Spleen (tissue), 11 donors: ENCODE results near the gene COL5A1. TPM values are rescaled to one million over a fixed set of nuclear protein-coding genes. Genes with fewer than 3 reads are reported as not detected.

Experiments
- DNase-seq: peaks from one replicate; pipeline ENCODE4 v3.0.0-alpha.2; 2020
- H3K27ac ChIP-seq, 8 donors: fragments of 200-600 bp; sonication (generic) in 7 of 8; 1 replicate in 4 of 8; 2 replicates in 4 of 8; pipeline versions ENCODE4 v1.5.0 to v1.8.0; 2016 to 2021; ENCODE audit warnings: inconsistent platforms in 4 of 8, mild to moderate bottlenecking in 4 of 8, moderate library complexity in 1 of 8
- H3K27me3 ChIP-seq, 7 donors: fragments of 200-600 bp; sonication (generic) in 6 of 7; replicated peaks in 1 of 7; 1 replicate in 4 of 7; 2 replicates in 3 of 7; pipeline versions ENCODE4 v1.5.0 to v1.8.0; 2016 to 2021; ENCODE audit warnings: inconsistent platforms in 3 of 7, mild to moderate bottlenecking in 1 of 7
- H3K36me3 ChIP-seq, 6 donors: fragments of 200-600 bp; sonication (generic) in 5 of 6; 1 replicate in 4 of 6; 2 replicates in 2 of 6; pipeline versions ENCODE4 v1.5.0 to v1.8.0; 2016 to 2021; ENCODE audit warnings: inconsistent platforms in 2 of 6
- H3K4me1 ChIP-seq, 6 donors: fragments of 200-600 bp; sonication (generic) in 5 of 6; 1 replicate in 3 of 6; 2 replicates in 3 of 6; pipeline versions ENCODE4 v1.5.0 to v1.8.0; 2016 to 2021; ENCODE audit warnings: inconsistent platforms in 3 of 6
- H3K4me3 ChIP-seq, 8 donors: fragments of 200-600 bp; sonication (generic) in 7 of 8; 1 replicate in 4 of 8; 2 replicates in 4 of 8; pipeline versions ENCODE4 v1.5.0 to v1.8.0; 2016 to 2021; ENCODE audit warnings: inconsistent platforms in 4 of 8, mild to moderate bottlenecking in 4 of 8, moderate library complexity in 2 of 8
- H3K9me3 ChIP-seq, 8 donors: fragments of 200-600 bp; sonication (generic) in 7 of 8; 1 replicate in 4 of 8; 2 replicates in 4 of 8; pipeline versions ENCODE4 v1.5.0 to v1.8.0; 2016 to 2021; ENCODE audit warnings: inconsistent platforms in 4 of 8
- POLR2A ChIP-seq, 3 donors: fragments of 450-650 bp; IDR thresholded peaks; one replicate each; pipeline ENCODE4 v1.5.1; 2017; ENCODE audit warnings: antibody characterized with exemption in 3 of 3, mild to moderate bottlenecking in 1 of 3
- POLR2AphosphoS5 ChIP-seq, 3 donors: sonication (generic); formaldehyde crosslinking; IDR thresholded peaks; one replicate each; pipeline ENCODE4 v1.5.1; 2017; ENCODE audit warnings: antibody characterized with exemption in 3 of 3
- WGBS, 5 donors: extraction: QIAGEN DNeasy Blood & Tissue Kit in 3 of 5; methylation state at CpG; one replicate each; pipeline versions ENCODE4 v1.1.5 to v1.1.7; 2013 to 2018; 5-methylcytosine and 5-hydroxymethylcytosine counted together
- intact Hi-C: fragments of 100-400 bp; cut with DNase I; formaldehyde crosslinking; loops from one replicate; pipeline ENCODE4 v1.15.0; 2023; ENCODE audit warnings: low total_unique reads
- polyA plus RNA-seq, 3 donors: library from polyadenylated mRNA; stranded (reverse); fragments of 200-250 nt; gene quantifications; one replicate each; pipeline ENCODE4 v1.2.1, GENCODE V29; 2013
- total RNA-seq, 7 donors: library from RNA; depleted of rRNA in 3 of 7; stranded (reverse); fragments of >200 nt in 3 of 7; fragmentation: NEBNext Ultra II Directional in 4 of 7; extraction: Animal tissue kit (Norgen Biotek cat#: 25700) in 4 of 7; gene quantifications; one replicate each; pipeline versions ENCODE4 v1.1.0 to v1.2.1, GENCODE V29; 2016 to 2021
- TF ChIP-seq, protein P1 (sequence below), 11 experiments: fragments of 200-600 bp in 7 of 11; fragments of 450-650 bp in 4 of 11; sonication (generic) in 4 of 11; IDR thresholded peaks in 8 of 11; conservative IDR thresholded peaks in 3 of 11; 1 replicate in 7 of 11; 2 replicates in 4 of 11; pipeline versions ENCODE4 v1.4.0 to v1.8.0; 2016 to 2021; ENCODE audit warnings: antibody characterized with exemption in 11 of 11, inconsistent platforms in 4 of 11, mild to moderate bottlenecking in 1 of 11
- donor health status: healthy with polysubstance abuse.
- donor health status: DM: no; HTN: no; CAD: no; lungs with moderate emphysema.
- donor health status: DM: no; HTN: no; CAD: no.
- donor health status: Bipolar disorder and iron deficiency.
- donor health status: healthy.
- donor health status: DM: no; HTN: no; CAD: no.
- donor health status: DM: yes; HTN: yes; CAD: no.

COL5A1 gene
- total and polyA plus RNA-seq, 10 donors, result 2.6 to 50.6 (median 23.7) TPM

DNA sequence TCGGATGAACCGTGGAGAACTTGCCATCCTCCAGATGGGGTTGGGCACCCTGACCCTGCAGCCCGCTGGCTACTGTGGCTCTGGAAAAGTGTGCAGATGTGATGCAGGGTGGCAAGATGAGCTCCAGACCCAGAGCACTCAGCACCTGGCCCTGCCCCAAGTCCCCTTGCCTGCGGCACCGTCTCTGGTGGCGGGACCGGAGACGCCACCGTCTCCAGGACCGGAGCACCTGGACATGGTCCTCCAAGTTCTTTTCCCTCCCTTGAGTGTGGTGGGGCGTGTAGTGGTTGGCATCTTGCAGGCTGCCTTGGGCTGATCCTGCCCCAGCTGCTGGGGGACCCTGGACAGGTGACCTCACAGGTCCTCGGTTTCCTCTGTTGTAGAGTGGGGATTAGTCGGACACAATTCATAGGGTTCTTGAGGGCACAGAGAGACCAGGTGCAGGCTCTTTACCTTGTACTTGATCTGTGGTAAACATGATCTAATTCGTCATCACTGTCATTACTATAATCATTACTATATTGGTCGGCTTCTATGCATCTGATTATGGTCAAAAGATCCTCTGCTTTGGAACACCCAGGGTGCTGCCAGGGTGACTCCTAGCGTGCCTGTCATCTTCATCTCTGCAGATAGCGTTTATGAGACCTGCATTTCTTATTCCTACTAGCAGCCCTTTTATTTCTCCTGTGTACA lies 83.5 kb downstream of the COL5A1 start:
- no peaks in the 10 kb centered on the region for H3K9me3 ChIP-seq
- no peak overlapping the region for H3K4me3 ChIP-seq
- TF ChIP-seq, protein P1, sequence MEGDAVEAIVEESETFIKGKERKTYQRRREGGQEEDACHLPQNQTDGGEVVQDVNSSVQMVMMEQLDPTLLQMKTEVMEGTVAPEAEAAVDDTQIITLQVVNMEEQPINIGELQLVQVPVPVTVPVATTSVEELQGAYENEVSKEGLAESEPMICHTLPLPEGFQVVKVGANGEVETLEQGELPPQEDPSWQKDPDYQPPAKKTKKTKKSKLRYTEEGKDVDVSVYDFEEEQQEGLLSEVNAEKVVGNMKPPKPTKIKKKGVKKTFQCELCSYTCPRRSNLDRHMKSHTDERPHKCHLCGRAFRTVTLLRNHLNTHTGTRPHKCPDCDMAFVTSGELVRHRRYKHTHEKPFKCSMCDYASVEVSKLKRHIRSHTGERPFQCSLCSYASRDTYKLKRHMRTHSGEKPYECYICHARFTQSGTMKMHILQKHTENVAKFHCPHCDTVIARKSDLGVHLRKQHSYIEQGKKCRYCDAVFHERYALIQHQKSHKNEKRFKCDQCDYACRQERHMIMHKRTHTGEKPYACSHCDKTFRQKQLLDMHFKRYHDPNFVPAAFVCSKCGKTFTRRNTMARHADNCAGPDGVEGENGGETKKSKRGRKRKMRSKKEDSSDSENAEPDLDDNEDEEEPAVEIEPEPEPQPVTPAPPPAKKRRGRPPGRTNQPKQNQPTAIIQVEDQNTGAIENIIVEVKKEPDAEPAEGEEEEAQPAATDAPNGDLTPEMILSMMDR (IDR thresholded peaks at IDR 0.05 in 8 of 11, conservative IDR thresholded peaks at IDR 0.05 in 3 of 11), result no peak
- TF ChIP-seq POLR2AphosphoS5 (IDR thresholded peaks at IDR 0.05), result no peak
- TF ChIP-seq POLR2A (IDR thresholded peaks at IDR 0.05), result no peak
- intact Hi-C loops, result no loop called here
- DNase-seq, result no peak
- peaks cover 0 to 8% (median 0%) of the 10 kb centered on the region in 6 donors for H3K36me3 ChIP-seq
- WGBS, 5 donors, result 75 to 83% (median 80%) methylated on average over 14 to 17 of the region's 17 CpGs
- H3K27ac ChIP-seq, result no peak overlapping the region
- H3K27me3 ChIP-seq, result peaks cover 0 to 39% (median 0%) of the 10 kb centered on the region in 7 donors
- H3K4me1 ChIP-seq, result peaks cover 0 to 28% (median 0%) of the 10 kb centered on the region in 6 donors

DNA sequence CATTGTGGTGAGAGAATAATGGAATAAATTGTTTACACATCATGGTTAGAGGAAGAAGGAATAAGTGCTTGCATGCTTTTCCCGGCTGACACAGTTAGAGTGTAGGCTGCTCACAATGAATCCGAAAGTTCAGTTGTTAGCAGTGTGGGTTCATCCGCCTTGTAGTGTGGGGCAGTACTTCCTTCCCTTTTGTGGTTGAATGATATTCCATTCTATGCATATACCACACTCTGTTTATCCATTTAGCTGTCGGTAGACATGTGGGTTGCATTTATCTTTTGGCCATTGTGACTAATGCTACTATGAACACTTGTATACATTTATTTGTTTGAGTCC lies 84.0 kb downstream of the COL5A1 start:
- no peak for DNase-seq
- 15 to 35% (median 21%) methylated on average over 4 of the region's 4 CpGs for WGBS, 5 donors
- Histone ChIP-seq H3K36me3 (peaks cover 0 to 8% (median 0%) of the 10 kb centered on the region in 6 donors), H3K27ac (no peak overlapping the region), H3K4me3 (no peak overlapping the region), H3K27me3 (peaks cover 0 to 39% (median 0%) of the 10 kb centered on the region in 7 donors), H3K4me1 (peaks cover 0 to 28% (median 0%) of the 10 kb centered on the region in 6 donors), H3K9me3 (no peaks in the 10 kb centered on the region)
- TF ChIP-seq, protein P1 (IDR thresholded peaks at IDR 0.05 in 8 of 11, conservative IDR thresholded peaks at IDR 0.05 in 3 of 11), result no peak
- TF ChIP-seq POLR2A (IDR thresholded peaks at IDR 0.05) (no peak), POLR2AphosphoS5 (IDR thresholded peaks at IDR 0.05) (no peak)
- intact Hi-C loops, result no loop called here

DNA sequence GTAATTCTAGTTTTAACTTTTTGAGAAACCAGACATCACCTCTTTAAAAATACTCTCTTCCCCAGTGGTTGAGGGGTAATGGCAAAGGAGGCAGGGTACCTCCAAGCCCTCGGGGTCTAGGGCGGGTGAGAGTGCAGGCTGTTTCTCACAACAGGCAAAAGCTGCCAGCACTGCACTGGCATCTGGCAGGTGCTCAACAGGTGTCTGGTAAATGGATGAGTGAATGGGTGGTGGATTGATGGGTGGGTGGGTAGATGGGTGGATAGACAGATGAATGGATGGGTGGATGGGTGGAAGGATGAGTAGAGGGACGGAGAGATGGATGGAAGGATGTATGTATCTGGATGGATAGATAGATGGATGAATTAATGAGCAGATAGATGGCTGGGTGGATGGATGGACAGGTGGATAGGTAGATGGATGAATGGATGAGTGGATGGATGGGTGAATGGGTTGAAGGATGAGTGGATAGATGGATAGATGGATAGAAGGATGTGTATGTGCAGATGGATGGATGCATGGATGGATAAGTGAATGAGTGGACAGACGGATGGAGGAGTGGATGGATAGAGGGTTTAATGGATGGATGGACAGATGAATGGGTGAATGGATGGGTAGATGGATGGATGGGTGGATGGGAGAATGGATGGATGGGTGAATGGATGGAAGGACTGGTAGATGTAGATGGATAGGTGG lies 84.6 kb downstream of the COL5A1 start:
- H3K27me3 ChIP-seq, result peaks cover 0 to 39% (median 0%) of the 10 kb centered on the region in 7 donors
- H3K4me3 ChIP-seq, result no peak overlapping the region
- no peak overlapping the region for H3K27ac ChIP-seq
- peaks cover 0 to 10% (median 0%) of the 10 kb centered on the region in 6 donors for H3K36me3 ChIP-seq
- H3K4me1 ChIP-seq, result peaks cover 0 to 28% (median 0%) of the 10 kb centered on the region in 6 donors
- intact Hi-C loops, result no loop called here
- H3K9me3 ChIP-seq, result no peaks in the 10 kb centered on the region
- TF ChIP-seq, protein P1 (IDR thresholded peaks at IDR 0.05 in 8 of 11, conservative IDR thresholded peaks at IDR 0.05 in 3 of 11), result no peak
- TF ChIP-seq POLR2AphosphoS5 (IDR thresholded peaks at IDR 0.05), result no peak
- TF ChIP-seq POLR2A (IDR thresholded peaks at IDR 0.05), result no peak
- 71 to 86% (median 81%) methylated on average over 4 of the region's 4 CpGs for WGBS, 5 donors
- DNase-seq, result no peak

DNA sequence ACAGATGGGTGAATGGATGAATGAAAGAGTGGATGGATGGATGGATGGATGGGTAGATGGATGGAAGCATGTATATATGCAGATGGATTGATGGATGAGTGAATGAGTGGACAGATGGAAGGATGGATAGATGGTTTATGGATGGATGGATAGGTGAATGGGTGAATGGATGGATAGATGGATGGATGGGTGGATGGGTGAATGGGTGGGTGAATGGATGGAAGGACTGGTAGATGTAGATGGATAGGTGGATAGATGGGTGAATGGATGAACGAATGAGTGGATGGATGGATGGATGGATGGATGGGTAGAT lies 85.1 kb downstream of the COL5A1 start:
- Histone ChIP-seq H3K27me3 (peaks cover 0 to 35% (median 0%) of the 10 kb centered on the region in 7 donors), H3K4me1 (peaks cover 0 to 28% (median 0%) of the 10 kb centered on the region in 6 donors), H3K36me3 (peaks cover 0 to 15% (median 0%) of the 10 kb centered on the region in 6 donors), H3K9me3 (no peaks in the 10 kb centered on the region), H3K27ac (no peak overlapping the region), H3K4me3 (no peak overlapping the region)
- TF ChIP-seq, protein P1 (IDR thresholded peaks at IDR 0.05 in 8 of 11, conservative IDR thresholded peaks at IDR 0.05 in 3 of 11), result no peak
- TF ChIP-seq POLR2AphosphoS5 (IDR thresholded peaks at IDR 0.05) (no peak), POLR2A (IDR thresholded peaks at IDR 0.05) (no peak)
- no peak for DNase-seq
- WGBS, 5 donors, result 72 to 86% (median 81%) methylated on average over 1 of the region's 1 CpG
- intact Hi-C loops, result no loop called here
